ENCODE measurements around the gene SPOCK2. TPM values are rescaled to one million over a fixed set of nuclear protein-coding genes. Genes with fewer than 3 reads are reported as not detected.

Gene SPOCK2
- total and polyA plus RNA-seq, 2 of the 13 experiments (the other 11 are each of a cell fraction or from before 2014, with no cell fraction given) = 8.6 to 30.6 TPM

DNA sequence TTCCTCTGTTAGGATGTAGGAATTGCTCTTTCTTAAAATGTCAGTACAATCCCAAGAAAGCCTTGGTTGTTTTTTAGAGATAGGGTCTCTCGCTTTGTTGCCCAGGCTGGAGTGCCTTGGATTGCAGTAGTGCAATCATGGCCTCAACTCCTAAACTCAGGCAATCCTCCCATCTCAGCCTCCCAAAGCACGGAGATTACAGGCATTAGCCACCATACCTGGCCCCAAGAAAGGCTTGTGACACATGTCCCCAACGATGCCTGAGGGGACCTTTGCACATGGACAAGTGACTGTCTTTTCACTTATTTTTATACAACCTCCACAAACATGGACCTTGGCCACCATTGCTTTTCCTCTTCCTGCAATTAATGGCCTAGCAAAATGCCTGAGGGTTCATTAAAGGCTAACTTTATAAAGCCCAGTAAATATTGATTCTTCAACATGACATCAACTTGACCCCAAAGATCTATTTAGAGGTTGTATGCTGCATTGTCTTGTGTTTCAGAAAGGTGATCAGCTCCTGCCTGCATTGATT lies 10.0 kb upstream of the SPOCK2 start (continued):
- TF ChIP-seq ZNF512 (CRISPR knock-in tag; IDR thresholded peaks at IDR 0.05) (no peak), ZNF614 (CRISPR knock-in tag; IDR thresholded peaks at IDR 0.05; ENCODE audit: borderline replicate concordance) (peak; percentile 38; the same call in 1 of the 2 replicates), SYNCRIP (IDR thresholded peaks at IDR 0.05; ENCODE audit: insufficient read depth, low read depth, low read length) (no peak), GATAD2A (CRISPR knock-in tag; IDR thresholded peaks at IDR 0.05) (peak; percentile 91), NR2F1 (CRISPR knock-in tag; IDR thresholded peaks at IDR 0.05) (peak; percentile 76 to 82), ADNP (CRISPR knock-in tag; IDR thresholded peaks at IDR 0.05) (no peak), TEF (CRISPR knock-in tag; IDR thresholded peaks at IDR 0.05) (no peak), ZNF672 (CRISPR knock-in tag; IDR thresholded peaks at IDR 0.05) (no peak), KMT2B (CRISPR knock-in tag; IDR thresholded peaks at IDR 0.05) (no peak), NFIC (IDR thresholded peaks at IDR 0.05; ENCODE audit: low read length) (peak; percentile 91), PAXIP1 (CRISPR knock-in tag; conservative IDR thresholded peaks at IDR 0.05) (peak; percentile 97), ETS1 (CRISPR knock-in tag; IDR thresholded peaks at IDR 0.05) (no peak)
- TF ChIP-seq, protein P1, sequence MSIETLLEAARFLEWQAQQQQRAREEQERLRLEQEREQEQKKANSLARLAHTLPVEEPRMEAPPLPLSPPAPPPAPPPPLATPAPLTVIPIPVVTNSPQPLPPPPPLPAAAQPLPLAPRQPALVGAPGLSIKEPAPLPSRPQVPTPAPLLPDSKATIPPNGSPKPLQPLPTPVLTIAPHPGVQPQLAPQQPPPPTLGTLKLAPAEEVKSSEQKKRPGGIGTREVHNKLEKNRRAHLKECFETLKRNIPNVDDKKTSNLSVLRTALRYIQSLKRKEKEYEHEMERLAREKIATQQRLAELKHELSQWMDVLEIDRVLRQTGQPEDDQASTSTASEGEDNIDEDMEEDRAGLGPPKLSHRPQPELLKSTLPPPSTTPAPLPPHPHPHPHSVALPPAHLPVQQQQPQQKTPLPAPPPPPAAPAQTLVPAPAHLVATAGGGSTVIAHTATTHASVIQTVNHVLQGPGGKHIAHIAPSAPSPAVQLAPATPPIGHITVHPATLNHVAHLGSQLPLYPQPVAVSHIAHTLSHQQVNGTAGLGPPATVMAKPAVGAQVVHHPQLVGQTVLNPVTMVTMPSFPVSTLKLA (IDR thresholded peaks at IDR 0.05) = no peak
- TF ChIP-seq, protein P2, sequence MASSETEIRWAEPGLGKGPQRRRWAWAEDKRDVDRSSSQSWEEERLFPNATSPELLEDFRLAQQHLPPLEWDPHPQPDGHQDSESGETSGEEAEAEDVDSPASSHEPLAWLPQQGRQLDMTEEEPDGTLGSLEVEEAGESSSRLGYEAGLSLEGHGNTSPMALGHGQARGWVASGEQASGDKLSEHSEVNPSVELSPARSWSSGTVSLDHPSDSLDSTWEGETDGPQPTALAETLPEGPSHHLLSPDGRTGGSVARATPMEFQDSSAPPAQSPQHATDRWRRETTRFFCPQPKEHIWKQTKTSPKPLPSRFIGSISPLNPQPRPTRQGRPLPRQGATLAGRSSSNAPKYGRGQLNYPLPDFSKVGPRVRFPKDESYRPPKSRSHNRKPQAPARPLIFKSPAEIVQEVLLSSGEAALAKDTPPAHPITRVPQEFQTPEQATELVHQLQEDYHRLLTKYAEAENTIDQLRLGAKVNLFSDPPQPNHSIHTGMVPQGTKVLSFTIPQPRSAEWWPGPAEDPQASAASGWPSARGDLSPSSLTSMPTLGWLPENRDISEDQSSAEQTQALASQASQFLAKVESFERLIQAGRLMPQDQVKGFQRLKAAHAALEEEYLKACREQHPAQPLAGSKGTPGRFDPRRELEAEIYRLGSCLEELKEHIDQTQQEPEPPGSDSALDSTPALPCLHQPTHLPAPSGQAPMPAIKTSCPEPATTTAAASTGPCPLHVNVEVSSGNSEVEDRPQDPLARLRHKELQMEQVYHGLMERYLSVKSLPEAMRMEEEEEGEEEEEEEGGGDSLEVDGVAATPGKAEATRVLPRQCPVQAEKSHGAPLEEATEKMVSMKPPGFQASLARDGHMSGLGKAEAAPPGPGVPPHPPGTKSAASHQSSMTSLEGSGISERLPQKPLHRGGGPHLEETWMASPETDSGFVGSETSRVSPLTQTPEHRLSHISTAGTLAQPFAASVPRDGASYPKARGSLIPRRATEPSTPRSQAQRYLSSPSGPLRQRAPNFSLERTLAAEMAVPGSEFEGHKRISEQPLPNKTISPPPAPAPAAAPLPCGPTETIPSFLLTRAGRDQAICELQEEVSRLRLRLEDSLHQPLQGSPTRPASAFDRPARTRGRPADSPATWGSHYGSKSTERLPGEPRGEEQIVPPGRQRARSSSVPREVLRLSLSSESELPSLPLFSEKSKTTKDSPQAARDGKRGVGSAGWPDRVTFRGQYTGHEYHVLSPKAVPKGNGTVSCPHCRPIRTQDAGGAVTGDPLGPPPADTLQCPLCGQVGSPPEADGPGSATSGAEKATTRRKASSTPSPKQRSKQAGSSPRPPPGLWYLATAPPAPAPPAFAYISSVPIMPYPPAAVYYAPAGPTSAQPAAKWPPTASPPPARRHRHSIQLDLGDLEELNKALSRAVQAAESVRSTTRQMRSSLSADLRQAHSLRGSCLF (CRISPR knock-in tag; IDR thresholded peaks at IDR 0.05; ENCODE audit: borderline replicate concordance) = no peak

Data from HepG2 (cell line).